Loucy (cell line): ENCODE data around the gene THSD7A.

Experiments
- CTCF ChIP-seq: fragments of 200-600 bp; sonication (generic); conservative IDR thresholded peaks from 2 replicates; pipeline ENCODE4 v1.5.1; 2014; ENCODE audit warnings: mild to moderate bottlenecking, antibody characterized with exemption, low read length
- EZH2phosphoT487 ChIP-seq: fragments of 200-600 bp; IDR thresholded peaks from 2 replicates; pipeline ENCODE4 v1.6.1; 2018; ENCODE audit warnings: antibody characterized with exemption, mild to moderate bottlenecking, moderate library complexity, borderline replicate concordance

DNA sequence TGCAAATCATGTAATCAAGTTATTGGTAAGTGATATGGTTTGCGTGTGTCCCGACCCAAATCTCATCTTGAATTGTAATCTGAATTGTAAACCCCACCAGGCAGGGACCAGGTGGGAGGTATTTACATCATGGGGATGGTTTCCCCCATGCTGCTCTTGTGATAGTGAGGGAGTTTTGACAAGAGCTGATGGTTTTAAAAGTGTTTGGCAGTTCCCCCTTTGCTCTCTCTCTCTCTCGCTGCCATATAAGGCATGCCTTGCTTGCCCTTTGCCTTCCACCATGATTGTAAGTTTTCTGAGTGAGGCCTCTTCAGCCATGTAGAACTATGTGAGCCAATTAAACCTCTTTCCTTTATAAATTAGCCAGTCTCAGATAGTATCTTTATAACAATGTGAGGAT lies 302.6 kb downstream of the THSD7A start:
- TF ChIP-seq CTCF (no peak), EZH2phosphoT487 (no peak)
